NCI-H1105 (cell line): Measurements from ENCODE around the gene DIAPH2.
"Not testable (repeated sequence)": the region's sequence is repeated elsewhere in the genome, so short reads cannot be mapped to it uniquely, and the experiment has no call there.

ENCODE experiments used
- DNase-seq: peaks from one replicate; lab custom pipeline; 2025; lab: John Stamatoyannopoulos, UW

Gene DIAPH2

DNA sequence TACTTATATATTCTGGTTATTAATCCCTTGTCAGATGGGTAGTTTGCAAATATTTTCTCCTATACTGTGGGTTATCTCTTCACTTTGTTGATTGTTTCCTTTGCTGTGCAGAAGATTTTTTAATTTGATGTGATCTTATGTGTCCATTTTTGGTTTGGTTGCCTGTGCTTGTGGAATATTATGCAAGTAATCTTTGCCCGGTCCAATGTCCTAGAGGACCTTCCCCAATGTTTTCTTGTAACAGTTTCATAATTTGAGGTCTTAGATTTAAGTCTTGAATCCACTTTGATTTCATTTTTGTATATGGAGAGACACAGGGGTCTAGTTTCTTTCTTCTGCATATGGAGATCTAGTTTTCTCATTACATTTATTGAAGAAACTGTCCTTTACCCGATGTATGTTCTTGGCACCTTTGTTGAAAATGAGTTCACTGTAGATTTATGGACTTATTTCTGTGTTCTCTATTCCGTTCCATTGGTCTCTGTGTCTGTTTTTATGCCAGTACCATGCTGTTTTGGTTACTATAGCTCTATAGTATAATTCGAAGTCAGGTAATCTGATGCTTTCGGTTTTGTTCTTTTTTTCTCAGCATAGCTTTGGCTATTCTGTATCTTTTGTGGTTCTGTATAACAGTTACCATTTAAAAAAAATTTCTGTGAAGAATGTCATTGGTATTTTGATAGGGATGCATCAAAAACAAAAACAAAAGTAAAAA, 34.7 kb downstream of the DIAPH2 start:
- DNase-seq, result no peak

DNA sequence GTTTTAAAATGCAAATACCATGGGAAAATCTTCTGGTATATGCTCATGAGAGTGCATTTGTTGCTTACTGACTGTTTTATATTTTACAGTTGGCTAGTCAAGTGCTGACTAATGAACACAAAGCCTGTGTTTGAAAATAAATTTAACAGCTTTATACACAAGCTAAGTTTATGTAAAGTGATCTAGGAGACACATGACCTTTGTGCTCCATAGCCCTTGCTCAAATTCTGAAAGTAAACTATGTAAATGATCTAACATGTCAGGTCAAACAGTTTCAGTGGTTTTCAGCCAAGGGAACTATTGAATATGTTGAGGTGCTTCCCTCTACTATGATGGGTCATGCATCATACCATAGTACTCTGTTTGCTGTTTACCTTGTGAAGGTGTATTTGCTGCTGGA, 36.7 kb downstream of the DIAPH2 start:
- no peak for DNase-seq

DNA sequence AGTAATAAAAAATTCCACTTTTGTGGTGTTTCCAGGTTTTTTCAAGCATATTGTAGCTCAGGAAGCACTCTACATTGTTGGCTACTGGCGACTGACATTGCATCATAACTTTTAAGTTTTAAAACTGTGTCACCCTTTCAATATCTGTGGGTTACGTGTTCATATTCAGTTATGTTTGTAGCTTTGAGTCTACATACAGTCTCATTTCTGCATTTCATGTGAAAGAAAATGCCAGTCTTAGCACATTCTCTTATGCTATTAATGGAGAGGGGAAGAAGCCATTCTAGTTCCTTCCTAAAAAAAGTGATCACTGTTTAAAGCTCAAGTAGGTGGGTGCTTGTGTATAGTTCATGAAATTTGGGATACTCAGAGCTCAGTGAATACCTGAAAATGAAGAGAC, 38.1 kb downstream of the DIAPH2 start:
- no peak for DNase-seq

DNA sequence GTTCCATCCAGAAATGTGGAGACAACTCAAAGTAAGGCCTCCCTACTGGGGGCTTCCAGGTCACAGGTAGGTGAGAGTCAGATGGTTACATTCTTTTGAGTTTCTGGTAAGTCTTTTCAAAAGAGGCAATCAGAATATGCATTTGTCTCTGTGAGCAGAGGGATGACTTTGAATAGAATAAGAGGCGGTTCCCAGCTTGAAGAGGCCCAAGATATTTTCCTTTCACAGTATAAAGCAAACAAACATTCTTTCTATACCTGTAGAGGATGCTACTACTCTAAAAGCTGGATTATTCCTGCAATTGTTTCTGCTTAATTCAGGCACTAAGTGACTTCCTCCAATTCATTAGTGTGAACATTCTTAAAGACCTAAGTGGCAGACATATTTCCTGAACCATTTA, 44.4 kb downstream of the DIAPH2 start:
- DNase-seq, result no peak

DNA sequence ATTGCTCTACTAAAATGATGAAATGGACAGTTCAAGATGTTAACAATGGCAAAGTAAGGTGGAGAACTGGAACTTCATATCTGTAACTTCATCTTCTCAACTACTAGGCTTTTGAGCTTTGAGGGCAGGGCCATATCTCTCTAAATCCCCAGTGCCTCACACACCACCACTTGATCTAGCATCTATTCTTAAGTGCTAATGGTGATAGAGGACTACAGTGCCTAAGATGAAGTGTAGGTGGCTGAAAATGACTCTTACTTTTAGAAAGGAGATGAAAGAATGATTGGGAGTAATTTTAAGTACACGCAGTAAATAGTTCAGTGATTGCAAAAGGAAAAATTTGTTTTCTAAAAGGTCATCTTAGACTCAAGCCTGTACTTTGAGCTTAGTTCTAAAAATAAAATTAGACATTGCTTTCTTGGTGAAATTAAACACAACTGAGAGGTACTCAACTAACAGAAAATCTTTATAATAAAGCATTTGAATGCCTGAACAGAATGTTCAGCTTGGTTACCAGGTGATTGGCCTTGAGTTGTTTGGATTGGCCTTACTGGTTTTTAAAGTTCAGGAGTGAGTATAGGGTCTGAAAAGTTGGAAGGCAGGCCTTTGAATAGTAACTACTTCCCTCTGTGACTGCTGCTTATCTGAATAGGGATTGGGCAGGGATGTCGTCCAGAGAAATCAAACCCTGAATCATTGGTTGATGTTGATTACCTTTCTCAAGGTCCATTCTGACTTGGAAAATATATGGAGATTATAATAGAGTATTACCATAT, 45.4 kb downstream of the DIAPH2 start:
- DNase-seq, result no peak

DNA sequence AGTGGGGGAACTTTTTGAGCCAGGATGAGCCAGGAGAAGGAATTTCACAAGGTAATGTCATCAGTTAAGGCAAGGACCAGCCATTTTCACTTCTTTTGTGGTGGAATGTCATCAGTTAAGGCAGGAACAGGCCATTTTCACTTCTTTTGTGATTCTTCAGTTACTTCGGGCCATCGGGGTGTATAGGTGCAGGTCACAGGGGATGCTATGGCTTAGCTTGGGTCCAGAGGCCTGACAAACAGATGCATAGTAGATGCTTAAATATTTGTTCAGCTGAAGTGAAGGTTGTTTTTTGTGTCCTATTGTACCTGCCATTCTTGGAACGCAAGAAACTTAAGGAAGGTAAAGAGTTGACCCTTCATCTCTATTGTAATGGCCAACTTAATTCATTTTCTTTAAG, 46.4 kb downstream of the DIAPH2 start:
- not testable (repeated sequence) for DNase-seq

DNA sequence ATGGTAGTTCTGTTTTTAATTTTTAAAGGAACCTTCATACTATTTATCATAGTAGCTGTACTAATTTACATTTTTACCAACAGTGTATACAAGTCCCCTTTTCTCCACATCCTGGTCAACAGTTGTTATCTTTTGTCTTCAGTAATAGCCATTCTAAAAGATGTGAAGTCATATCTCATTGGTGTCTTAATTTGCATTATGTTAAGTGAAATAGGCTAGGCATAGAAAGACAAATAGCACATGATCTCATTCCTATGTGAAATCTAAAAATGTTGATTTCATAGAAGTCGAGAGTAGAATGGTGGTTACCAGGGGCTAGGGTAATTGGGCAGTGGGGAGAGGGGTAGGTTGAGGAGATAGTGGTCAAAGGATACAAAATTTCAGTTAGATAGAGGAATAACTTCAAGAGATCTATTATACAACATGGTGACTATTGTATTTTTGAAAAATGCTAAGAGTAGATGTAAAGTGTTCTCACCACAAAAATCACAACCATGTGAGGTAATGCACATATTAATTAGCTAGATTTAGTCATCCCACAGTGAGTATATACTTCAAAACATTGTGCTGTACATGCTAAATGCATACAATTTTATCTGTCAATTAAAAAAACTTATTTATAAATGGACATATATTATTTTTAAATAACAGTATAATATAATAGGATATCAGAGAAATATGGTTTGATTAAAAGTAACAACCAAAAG, 58.9 kb downstream of the DIAPH2 start:
- no peak for DNase-seq

DNA sequence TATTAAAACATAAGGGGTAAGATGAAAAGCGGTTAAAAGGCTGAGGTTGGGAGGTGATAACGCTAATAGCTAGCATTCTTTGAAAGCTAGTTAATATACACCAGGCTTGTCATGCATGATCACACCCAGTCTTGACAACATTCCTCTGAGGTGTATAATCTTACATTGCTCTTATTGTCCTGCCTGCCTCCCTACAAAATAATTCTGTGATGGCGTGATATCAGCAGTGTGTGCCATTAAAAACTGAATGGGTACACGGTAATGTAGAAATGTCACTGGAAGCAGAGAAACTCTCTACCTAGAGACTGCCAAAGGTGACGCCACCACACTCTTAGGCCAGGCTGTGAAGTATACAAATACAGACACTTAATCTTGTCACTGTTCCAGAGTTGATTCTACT, 68.1 kb downstream of the DIAPH2 start:
- DNase-seq, result no peak

DNA sequence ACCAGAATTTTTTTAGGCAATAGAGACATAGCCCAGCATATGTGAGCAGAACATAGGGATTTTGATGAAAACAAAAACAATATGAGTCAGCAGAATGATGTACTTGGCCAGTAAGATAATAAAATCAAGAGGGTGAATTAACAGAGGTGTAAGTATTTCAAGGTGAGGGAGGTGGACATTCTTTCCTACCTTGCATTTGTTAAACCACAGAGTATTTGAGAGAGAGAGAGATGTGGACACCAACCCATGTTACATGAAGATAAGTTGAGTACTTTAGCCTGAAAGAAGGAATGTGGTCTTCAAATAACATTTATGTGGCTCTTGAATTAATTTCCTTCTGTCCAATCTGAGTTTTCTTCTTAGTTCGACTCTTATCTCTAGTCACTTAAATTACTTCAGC, 68.6 kb downstream of the DIAPH2 start:
- no peak for DNase-seq

DNA sequence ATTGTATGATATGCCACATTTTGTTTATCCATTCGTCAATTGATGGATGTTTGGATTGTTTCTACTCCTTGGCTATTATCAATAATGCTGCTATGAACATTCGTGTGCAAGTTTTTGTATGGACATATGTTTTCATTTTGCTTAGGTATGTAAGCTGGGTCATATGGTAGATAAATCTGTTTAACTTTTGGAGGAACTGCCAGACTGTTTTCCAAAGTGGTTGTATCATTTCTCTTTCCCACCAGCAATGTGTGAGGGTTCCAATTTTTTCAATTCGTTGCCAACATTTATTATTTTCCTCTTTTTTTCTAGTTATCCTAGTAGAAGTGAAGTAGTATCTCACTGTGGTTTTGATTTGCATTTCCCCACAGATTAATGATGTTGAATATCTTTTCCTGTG, 71.8 kb downstream of the DIAPH2 start:
- DNase-seq, result no peak

DNA sequence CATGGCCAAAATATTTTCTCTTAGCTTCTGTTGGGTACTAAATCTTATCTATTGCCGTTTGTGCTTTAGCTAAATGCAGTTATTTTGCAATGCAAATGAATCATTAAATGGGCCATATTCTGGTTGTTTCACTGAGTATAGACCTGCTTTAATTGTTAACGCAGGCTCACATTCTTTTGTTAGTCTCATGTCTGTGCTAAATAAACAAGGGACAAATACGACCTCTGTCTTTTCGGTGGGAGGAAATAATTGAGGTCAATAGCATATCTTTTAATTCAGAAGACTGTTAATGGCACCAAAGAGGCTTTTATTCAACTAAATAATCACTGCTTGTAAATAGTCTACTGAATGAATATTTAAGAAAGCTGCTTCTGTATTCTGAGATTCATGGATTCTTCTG, 76.9 kb downstream of the DIAPH2 start:
- DNase-seq, result no peak

DNA sequence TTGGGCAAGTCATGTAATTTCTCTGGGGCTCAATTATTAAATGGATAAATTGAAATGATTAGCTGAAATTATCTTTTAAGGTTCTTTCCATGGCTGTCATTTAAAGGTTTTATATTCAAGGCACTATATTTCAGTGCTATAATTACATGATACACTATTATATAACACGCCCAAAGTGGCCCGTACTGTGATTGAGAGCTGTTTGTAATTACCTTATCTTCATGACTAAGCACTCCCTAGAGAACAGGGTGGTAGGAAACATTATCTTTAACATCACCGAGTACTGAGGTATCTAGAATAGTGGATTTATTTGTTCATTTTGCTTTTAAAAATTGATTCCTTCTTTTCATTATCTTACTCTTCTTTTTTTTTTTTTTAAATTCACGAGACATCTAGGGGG, 79.0 kb downstream of the DIAPH2 start:
- peak; percentile 15 for DNase-seq

DNA sequence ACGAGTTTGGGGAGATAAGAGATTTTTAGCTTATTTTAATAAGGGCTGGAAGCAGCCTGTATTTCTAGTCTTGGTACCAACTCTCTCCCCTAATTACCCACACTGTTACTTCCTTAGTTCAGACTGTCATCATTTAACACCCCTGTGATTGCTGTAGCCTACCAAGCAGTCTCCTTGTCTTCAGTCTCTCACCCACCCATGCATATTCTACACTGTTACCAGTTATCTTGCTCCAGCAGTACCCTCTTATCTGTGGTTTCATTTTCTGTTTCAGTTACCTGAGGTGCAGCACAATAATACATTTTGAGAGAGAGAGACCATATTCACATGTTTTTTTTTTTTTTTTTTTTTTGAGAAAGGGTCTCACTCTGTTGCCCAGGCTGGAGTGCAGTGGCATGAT, 80.2 kb downstream of the DIAPH2 start:
- DNase-seq, result no peak

DNA sequence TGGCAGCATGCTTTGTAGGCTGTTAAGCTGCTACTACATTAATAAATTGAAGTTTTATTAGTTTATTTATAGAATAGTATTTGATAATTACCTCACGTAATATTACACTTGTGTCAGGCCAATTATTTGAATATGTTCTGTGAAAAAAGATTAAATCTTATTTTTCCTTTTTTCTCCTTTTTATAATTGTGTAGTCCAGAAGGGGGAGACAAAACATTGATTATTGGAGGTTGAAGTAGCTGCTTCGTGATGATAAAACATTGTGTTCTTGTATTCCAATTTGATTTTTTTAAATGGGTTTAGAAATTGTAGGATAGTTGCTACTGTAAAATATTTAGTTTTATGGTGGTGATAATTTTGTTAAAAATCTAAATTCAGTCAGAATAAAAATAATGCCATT, 85.7 kb downstream of the DIAPH2 start:
- DNase-seq, result no peak

DNA sequence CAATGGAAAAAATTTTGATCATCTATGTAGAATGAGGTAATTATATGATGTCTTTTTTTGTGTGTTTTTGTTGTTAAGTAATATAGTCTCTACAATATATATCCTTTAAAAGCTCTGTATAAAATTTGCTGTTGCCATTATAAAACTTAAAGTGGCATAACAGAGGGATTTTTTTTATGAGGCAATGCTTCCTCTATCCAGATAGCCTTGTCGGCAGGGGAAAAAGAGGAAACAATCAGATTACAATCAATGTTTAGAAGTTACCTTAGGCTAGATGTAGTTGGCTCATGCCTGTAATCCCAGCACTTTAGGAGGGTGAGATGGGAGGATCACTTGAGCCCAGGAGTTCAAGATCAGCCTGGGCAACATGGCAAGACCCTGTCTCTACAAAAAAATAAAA, 86.8 kb downstream of the DIAPH2 start:
- no peak for DNase-seq

DNA sequence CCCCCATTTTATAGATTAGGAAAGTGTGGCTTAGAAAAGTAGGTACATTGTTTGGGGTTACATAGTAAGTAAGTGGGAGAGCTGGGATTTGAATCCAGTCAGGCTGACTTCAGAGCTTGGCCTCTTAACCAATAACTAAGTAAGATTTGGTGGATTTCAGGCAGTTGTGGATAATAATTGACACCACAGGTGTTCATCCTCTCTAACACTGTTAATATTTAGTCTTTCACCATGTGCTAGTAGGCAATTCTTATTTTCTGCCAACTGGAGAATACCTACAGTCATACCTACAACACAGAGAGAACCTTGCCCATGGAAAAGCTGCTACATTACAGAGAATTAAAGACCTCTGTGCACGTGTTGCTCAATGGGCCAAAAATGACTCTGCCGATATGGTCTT, 89.5 kb downstream of the DIAPH2 start:
- DNase-seq, result no peak

DNA sequence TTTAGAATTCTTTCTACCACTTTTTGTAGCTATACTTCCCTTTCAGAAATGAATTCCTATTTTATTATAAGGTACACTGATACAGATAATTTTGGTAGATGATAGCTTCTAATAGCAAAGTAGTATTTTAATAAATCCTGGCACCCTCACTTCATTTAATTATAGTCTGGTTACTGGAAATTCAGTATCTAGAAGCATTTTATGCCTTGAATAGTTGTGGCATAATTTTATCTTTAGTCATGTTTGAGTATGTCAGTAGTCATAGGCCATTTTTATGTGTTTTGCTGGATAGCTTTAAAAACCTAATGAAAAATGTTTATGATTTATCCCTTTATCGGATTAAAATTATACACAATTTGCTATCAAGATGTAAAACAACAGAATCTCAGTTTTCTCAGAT, 92.3 kb downstream of the DIAPH2 start:
- no peak for DNase-seq

DNA sequence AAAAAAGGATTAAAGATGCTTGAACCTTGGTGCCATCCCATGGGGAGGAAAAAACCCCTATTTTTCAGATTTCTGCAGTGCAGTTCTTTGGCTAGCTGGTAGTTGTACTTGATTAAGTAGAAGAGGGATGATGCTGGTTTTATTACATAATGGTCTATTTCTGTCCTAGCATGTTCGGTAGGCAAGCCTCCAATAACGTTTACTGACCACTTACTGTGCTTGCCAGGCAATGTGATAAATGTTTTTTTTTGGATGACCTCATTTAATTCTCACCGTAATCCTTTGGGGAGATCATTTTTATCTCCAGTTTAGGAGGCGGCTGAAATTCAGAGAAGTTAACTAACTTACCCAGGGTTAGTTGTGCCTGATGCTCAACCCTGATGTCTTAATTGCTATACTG, 106.9 kb downstream of the DIAPH2 start:
- DNase-seq, result no peak

DNA sequence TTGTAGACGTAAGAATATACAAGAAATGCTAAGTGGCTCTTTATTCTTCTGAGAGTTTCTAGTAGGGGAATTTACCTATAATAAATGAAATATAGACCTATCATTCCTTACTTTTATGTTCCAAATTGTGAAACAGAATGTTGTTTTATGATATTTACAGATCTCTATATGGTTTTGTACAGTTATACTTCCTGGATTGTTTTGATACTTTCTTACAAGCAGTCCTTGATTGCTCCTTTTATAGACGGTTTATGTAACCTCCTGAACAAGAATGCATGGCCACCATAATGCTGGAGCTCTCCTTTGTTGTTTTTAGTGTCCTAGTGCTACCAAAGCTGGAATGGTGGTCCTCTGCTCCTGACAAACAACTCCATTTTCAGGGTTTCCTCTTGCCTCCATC, 107.4 kb downstream of the DIAPH2 start:
- DNase-seq, result no peak

DNA sequence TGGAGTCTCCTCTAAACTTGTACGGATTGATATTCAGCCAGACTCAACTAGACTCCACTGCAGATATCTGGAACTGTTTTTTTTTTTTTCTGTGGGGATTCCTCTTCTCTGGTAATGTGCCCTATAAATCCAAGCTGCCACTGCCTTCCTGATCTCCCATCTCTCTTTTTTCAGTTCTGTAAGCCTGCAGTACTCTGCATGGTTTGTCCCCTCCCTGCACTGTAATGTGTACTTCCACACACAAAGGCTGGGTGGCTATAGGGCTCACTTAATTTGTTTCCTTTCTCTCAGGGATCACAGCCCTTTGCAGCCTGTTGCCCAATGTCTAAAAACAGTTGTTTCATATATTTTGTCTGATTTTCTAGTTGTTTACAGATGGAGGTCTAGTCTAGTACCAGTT, 114.3 kb downstream of the DIAPH2 start:
- DNase-seq, result no peak

DNA sequence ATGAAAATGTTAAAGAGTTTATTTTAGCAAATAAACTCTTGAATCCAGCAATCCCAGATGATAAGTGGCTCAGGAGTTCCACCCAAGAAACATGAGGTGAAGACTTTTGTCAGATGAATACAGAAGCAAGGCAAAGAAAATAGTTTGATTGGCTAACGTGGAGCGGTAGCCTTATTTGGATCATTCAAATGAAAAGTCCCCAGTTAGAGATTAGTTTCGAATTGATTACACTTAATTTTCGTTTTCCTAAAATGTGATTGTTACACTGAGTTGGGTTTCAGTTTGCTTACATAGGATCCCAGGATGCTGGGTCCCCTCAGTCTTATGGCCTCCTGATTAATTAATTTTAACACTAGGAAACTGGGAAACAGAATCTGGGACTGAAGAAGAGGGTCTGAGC, 122.7 kb downstream of the DIAPH2 start:
- no peak for DNase-seq

DNA sequence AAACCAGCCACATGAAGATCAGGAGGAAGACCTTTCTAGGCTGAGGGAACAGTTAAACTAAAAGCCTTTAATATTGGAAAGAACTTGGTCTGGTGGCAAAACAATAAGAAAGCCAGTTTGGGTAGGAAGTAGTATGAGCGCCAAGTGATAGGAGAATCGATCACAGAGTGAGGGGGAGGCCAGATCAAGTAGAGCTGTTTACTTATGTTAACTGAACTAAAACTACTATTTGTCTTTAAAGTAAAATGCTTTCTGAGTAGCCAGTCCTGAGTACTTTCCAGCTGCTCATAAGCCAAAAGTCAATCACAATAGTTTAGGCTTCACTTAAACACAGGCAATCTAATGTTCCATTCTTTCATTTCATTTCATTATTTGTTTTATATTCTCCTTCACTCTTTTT, 136.3 kb downstream of the DIAPH2 start:
- no peak for DNase-seq

DNA sequence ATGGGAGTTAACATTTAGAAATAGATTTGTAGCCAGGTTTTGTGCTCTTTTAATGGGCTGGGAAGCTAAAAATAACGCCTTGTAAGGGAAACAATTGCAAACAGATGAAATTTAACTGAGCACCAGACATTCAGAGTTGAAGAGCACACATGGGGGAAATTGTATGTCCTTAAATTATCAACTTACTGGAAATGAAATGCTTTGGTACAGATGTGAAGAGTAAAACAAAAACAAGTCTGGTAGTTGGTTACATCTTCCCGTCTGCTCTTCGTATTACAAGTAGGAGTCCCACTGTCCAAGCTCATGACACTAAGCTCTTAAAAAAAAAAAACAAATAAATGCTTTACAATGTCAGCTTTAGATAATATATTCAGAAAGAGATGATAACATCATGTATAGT, 139.5 kb downstream of the DIAPH2 start:
- no peak for DNase-seq
